GM19193 (cell line): ENCODE measurements around the gene DHFR2.

ENCODE experiments used
- POLR2A ChIP-seq: IDR thresholded peaks from 4 replicates; pipeline ENCODE4 v1.6.1; 2011; ENCODE audit not compliant: insufficient read depth, insufficient read length; ENCODE audit errors: extremely low read depth

The DHFR2 gene

GRCh38 chr3:94070341-94070911 lies 7.7 kb upstream of the DHFR2 start:
- TF ChIP-seq POLR2A, result no peak

- no peak for TF ChIP-seq POLR2A
Measured at GRCh38 chr3:94069194-94069813, 6.6 kb upstream of the DHFR2 start.

GRCh38 chr3:94066506-94067500 lies 4.1 kb upstream of the DHFR2 start:
- no peak for TF ChIP-seq POLR2A

DNA sequence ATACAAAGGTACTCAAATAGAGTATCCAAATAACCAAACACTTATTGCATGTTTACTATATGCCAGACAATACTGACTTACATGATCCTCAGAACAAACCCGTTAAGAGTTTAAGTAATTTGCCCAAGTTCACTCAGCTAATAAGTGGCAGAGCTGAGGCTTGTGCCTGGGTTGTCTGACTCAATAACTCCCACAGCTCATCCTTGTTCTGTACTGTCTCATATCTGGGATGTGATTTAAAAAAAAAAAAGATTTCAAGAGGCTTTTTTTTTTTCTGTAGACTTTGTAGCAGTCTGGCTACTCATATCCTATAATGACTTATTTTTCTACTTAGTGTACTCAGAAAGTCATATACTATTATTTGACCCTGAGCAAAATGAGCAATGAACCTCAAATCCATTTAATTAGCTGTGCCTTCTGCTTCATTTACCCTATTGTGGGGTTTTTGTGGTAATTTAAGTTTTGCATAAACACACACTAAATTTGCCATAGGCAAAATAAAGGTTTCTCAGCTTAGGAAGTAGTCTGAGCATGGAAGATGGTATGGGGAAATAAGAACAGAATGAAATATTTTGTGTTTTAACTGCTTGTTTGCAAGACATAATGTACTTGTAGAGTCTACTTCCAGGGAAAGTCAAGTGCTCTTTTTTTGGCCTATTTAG lies 3.2 kb upstream of the DHFR2 start:
- TF ChIP-seq POLR2A, result no peak

DNA sequence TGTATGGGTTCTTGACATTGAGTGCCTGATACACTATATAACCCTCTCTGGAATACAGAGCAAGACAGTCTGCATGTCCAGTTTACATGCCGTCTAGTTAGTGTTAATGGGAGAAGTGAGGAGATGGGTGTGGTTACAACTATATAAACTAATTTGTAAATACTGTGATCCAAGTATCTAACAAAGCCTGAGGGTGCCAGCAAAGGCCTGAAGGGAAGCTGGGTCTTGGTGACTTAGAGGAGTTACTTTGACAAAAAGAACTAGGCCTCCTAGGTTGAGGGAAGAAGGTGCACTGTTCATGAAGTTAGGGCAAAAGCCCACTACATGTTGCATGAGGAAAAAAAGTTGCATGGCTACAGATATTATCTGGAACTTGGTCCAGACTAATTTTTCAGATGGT lies 2.4 kb upstream of the DHFR2 start:
- TF ChIP-seq POLR2A, result no peak

DNA sequence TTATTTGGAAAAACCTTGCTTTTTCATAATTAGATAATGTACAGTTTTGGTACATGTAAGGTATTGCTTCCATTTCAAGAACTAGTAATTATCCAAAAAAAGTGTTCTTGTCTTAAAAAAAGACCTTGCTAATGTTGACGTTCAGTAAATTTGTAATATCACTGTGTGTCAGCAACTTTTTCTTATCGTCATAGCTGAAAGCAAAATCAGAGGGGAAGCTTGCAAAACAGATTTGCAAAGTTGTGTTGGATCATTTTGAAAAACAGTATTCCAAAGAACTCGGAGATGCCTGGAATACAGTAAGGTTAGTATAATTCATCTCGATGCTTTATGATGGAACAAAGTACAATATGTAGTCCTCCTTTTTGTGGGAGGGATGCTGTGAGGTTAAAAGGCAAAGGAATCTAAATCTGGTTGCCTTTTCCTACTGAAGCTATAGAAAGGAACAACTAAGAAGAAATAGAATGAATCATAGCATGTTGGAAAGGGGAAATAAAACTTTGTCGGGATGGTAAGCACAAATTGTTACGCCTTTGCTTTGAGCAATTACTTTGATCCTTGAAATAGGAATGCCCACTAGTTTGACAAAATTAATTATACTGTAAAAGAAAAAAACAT lies 1.6 kb upstream of the DHFR2 start:
- no peak for TF ChIP-seq POLR2A

DNA sequence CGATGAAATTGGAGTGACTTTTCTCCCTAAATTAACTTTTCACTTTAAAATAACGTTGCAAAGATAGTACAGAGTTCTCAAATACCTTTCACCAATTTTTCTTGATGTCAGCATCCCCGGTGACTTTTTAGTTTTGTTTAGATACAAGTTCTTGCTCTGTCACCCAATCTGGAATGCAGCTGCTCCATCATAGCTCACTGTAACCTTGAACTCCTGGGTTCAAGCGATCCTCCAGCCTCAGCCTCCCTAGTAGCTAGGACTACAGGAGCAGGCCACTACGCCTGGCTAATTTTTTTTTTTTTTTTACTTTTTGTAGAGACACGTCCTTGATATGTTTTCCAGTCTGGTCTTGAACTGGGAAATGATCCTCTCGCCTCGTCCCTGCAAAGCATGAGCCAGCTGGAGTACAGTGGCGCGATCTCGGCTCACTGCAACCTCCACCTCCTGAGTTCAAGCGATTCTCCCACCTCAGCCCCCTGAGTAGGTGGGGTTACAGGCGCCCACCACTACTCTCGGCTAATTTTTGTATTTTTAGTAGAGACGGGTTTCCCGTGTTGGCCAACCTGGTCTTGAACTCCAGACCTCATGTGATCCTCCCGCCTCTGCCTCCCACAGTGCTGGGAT lies 892 bp upstream of the DHFR2 start:
- TF ChIP-seq POLR2A, result no peak

DNA sequence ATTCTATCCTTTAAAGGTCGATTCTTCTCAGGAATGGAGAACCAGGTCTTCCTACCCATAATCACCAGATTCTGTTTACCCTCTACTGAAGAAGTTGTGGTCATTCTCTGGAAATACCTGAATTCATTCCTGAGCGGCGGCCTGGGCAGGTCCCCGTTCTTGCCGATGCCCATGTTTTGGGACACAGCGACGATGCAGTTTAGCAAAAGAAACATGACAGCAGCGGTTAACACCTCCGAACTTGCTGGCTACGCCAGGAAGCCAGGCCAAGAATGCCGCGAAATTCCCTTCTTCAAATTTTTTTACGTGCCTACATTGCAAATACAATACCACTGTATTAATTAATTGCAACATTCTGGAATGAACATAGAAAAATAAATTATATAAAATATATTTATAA lies 1.4 kb downstream of the DHFR2 start:
- TF ChIP-seq POLR2A, result no peak

DNA sequence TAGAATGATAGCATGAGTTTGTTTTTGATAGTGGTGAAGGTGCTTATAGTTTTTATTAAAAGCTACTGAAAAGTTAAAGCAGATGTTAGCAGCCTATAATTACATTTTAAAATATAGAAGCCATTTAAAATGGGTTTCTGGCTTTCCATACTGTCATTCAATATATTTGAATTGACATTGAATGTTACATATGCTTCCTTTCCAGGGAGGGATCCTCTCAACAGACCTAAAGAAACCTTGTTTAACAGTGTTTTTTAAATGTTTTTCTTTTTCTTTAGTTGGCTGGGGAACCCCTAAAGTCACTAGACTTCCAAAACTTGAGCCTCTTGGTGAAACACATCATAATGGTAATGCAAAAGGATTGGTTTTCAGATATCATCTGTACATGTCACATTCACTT lies 12.2 kb downstream of the DHFR2 start:
- no peak for TF ChIP-seq POLR2A

DNA sequence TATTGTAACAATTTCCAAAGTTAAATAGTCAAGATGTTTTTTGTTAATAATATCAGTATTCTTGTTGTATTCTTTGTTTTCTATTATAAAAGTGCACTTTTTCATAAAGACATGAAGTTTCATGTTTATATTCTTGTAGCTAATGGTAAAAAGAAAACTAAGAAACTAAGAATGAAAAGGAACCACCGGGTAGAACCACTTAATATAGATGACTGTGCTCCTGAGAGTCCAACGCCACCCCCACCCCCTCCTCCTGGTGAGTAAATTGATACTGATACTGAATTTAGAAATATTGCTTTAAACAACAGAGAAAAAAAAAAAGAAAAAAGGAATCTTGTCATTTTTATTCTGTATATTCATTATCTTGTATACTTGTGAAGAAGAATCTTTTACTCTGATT lies 13.4 kb downstream of the DHFR2 start:
- no peak for TF ChIP-seq POLR2A

GRCh38 chr3:94046533-94046932 lies 16.2 kb downstream of the DHFR2 start:
- TF ChIP-seq POLR2A, result no peak

GRCh38 chr3:94043285-94043684 lies 19.4 kb downstream of the DHFR2 start:
- TF ChIP-seq POLR2A, result no peak

GRCh38 chr3:94036909-94037507 lies 25.7 kb downstream of the DHFR2 start:
- no peak for TF ChIP-seq POLR2A
